ENCODE measurements around the gene ZNF385B.

- no peak for TF ChIP-seq CTCF (IDR thresholded peaks at IDR 0.05)
- no peak for TF ChIP-seq POLR2A (IDR thresholded peaks at IDR 0.05)
Measured at GRCh38 chr2:179553382-179553781, 308.0 kb downstream of the ZNF385B start.

All from Peyer's patch (tissue), 4 donors.